Effector CD4-positive, alpha-beta T cell (primary cell): ENCODE data around the gene GOLGA2.
"Not testable (repeated sequence)": the region's sequence is repeated elsewhere in the genome, so short reads cannot be mapped to it uniquely, and the experiment has no call there.

Experiments used
- DNase-seq: peaks from one replicate; pipeline ENCODE4 v3.0.0-alpha.2; 2020

The GOLGA2 gene

GRCh38 chr9:128232528-128233428 is 43.0 kb downstream of the GOLGA2 start:
- no peak for DNase-seq

DNA sequence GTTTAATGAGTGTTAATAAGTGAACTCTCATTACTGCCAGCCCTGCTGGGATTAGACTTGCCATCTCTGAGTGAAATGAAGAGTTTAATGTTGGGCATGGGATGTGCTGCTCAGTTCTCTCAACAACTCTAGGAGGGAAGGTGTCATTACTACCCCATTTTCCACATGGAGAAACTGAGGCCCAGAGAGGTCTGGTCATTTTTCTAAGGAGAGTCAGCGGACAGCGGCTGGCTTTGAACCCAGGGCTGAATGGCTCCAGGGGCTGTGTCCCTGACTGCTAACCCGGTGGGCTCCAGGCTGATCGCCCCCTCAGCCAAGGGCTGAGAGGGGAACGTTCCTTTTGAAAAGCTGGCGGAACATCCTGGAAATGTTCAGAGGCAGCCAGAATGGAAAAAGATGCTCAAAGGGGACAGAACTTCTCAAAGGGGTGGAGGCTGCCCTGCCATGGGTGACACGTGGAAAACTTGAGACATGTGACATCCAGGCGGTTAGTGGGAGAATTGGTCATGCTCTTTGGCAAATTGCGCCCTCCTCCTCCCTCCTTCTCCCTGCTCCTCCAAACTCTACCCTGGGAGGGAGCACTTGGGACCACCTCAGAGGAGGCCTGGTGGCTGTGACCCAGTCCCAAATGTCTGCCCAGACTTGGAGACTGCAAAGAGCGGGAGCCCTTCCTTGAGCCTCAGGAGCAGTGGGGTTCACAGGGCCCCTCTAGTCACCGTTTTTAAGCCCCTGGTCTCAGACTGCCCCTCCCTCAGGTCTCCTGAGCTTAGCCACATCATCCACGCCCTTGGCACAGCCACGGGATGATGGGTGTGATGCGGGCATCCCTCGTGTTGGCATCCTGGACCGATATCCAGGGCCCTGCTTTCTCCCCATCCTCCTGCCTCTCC is 43.9 kb downstream of the GOLGA2 start:
- DNase-seq = no peak

GRCh38 chr9:128230897-128231296 is 44.9 kb downstream of the GOLGA2 start:
- not testable (repeated sequence) for DNase-seq

GRCh38 chr9:128226412-128226801 is 49.4 kb downstream of the GOLGA2 start:
- no peak for DNase-seq

DNA sequence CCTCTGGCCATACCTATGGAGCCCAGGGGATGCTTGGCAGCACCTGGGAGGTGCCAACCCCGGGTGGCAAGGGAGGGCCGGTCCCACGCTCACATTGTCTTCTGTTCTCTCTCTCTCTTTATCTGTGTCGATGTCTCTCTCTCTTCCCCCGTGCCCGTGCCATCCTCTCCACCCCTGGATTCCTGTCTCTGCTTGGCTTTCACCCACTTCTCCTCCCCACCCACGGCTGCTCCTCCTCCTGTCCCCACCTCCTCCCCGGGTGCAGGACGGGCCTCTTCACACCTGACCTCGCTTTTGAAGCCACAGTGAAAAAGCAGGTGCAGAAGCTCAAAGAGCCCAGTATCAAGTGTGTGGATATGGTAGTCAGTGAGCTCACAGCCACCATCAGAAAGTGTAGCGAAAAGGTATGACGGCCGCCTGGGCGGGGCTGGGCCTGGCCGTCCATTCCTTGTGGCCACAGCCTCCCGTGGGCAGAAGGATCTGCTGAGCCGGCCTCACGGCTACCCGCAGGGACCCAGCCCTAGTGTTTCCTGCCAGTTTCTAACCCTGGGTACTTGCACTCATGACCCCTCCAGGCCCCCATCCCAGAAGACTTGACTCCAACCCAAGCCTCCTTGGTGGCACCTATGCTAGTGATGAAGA is 49.9 kb downstream of the GOLGA2 start:
- no peak for DNase-seq

DNA sequence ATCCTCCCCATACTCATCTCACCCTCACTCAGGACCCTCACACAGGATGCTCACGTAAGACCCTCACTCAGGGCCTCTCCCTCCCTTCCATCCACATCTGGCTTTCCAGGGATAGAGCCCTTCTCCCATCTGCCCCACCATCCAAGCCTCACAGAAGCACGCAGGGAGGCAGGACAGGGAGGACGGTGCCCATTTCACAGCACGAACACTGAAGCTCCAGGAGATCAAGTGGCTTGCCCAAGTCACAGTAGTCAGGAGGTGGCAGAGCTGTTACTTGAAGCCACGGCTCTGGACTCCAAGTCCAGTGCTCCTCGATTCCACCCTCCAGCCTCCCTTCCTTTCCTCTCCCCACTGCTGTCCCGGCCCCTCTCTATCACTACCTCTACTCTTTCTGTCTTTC is 50.9 kb downstream of the GOLGA2 start:
- no peak for DNase-seq

DNA sequence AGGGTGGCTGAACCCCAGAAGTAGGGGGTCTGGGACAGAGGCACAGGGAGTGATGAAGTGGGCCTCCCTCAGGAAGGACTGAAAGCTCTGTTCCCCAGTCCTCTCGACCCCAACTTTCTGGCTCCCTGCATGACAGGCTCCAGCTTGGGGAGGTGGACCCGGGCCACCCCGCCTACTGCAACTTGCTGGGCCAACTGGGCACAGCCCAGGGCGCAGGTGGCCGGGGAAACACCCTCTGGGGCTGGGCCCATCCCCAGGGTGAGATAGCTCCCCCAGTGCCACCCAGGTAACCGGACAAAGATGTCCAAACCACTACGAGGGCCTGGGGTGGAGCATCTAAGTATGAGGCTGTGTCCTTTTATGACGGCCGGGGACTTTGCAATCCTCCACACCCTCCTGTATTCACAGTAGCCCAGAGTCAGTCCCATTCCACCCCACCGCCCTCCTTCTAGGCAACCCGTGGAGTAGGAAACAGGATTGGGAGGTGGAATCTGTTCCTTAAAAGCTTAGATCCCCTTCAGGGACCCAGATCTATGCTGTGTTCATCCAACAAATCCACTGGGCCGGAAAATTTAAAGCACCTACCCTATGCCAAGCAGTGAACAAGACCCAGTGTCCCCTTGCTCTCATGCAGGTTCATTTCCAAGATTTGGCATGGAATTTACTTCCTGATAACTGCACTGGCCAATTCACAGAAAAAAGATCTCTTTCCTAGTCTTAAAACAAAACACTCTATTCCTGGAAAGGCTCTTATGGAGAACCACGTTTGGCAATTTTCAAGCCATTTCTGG is 52.7 kb downstream of the GOLGA2 start:
- DNase-seq = no peak

- no peak for DNase-seq
These were observed 53.8 kb downstream of the GOLGA2 start for GRCh38 chr9:128222026-128222425.

DNA sequence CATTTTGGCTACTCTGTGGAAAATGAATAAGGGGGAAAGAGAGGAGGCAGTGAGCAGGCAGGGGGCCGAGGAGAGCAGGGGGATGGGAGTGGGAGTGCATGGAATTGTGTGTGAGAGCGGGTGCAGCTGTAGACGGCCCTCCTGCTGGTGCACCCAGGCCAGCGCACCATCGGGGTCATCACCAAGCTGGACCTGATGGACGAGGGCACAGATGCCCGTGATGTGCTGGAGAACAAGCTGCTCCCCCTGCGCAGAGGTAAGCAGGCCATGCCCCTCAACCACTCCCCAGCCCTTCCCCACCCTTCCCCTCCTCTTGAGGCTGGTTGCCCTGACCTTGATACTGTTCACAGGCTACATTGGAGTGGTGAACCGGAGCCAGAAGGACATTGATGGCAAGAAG is 56.0 kb downstream of the GOLGA2 start:
- no peak for DNase-seq

DNA sequence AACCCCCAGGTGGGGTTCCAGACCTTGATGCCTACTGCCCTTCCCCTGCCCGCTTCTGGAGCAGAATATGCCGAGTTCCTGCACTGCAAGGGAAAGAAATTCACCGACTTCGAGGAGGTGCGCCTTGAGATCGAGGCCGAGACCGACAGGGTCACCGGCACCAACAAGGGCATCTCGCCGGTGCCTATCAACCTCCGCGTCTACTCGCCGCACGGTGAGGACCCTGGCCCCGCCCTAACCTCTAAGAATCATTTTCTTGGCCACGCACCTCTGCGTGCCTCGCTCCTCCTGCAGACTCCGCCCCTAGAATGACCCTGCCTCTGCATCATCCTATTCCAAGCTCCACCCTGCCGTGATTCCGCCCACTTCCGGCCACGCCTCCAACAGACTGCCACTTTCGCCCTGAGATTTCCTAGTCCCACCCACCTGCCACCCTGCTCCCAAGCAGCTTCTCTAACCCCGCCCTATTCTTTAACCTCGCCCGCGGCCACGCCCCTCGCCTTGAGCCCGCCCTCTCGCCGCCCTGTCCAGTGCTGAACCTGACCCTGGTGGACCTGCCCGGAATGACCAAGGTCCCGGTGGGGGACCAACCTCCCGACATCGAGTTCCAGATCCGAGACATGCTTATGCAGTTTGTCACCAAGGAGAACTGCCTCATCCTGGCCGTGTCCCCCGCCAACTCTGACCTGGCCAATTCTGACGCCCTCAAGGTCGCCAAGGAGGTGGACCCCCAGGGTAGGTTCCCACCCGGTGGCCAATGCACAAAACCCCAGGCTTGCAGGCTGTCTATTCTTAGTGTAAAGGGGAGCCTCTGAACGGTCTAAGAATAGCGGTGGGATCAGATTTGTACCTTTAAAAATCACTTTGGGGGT is 57.1 kb downstream of the GOLGA2 start:
- DNase-seq = peak; percentile 80

GRCh38 chr9:128218172-128218517 is 57.7 kb downstream of the GOLGA2 start:
- DNase-seq = no peak

DNA sequence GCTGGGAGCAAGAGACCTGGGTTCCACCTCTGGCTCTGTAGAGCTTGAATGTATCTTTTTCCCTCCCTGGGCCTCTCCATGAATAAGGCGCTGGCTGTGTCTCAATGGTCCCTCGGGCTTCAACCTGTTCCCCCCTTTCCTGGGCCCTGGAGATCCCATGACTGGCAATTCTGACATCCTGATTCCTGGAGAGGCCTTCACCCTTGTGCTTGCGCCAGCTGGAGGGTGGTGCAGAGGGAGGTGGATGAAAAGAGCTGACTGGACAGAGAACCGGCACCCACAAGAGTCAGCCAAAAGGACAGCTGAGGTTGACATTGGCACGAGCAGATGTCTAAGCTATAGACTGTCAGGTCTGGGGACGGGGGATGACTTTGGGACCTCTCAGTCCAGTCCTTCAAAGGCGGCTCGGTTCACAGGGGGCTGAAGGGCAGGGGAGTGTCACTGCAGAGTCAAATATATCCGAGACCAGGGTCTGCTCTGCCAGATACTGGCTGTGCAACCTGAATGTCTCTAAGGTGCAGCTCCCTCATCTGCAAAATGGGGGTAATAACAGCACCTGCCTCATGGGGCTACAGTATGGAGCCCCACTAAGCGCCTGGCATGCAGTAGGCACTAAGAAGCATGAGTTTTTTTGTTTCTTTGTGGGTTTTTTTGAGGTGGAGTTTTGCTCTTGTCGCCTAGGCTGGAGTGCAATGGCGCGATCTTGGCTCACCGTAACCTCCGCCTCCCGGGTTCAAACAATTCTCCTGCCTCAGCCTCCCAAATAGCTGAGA is 58.8 kb downstream of the GOLGA2 start:
- DNase-seq = no peak

DNA sequence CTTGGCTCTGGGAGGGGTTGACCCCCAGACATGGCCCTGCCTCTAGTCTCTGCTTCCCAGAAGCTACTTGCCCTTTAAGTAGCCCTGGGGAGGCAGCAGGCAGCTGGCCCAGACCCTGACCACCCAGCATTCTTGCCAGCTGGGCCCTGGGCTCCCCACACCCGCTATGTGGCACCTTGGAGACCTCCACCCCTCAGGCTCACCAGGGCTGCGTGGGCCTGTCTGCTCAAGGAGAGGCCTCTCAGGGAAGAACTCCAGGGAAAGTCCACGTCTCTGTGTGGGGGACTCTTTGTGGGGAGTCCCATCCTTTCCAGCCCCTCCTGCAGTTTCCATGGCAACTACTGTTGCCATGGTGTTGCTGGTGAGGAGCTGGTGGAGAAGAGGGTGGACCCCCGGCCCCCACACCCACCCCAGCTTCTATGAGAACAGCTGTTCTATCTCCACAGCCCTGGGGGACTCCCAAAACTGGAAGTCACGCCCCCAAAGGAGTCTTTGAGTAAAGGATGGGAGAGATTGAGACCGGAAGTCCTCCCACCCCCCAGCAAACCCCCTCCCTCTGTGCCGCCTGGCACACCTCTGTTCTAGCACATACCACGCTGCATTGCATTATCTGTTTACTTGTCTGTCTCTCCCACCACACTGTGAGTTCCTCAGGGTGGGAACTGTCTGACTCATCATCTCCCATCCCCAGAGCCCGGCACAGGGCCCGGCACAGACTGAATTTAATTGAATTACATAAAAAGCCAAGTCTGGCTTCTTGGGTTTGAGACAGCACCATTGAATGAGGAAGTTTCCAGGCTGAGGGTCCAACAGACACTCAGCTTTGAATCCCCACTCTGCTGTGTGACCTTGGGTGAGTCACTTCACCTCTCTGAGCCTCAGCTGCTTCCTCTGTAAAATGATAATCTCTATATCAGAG is 60.1 kb downstream of the GOLGA2 start:
- DNase-seq = no peak

DNA sequence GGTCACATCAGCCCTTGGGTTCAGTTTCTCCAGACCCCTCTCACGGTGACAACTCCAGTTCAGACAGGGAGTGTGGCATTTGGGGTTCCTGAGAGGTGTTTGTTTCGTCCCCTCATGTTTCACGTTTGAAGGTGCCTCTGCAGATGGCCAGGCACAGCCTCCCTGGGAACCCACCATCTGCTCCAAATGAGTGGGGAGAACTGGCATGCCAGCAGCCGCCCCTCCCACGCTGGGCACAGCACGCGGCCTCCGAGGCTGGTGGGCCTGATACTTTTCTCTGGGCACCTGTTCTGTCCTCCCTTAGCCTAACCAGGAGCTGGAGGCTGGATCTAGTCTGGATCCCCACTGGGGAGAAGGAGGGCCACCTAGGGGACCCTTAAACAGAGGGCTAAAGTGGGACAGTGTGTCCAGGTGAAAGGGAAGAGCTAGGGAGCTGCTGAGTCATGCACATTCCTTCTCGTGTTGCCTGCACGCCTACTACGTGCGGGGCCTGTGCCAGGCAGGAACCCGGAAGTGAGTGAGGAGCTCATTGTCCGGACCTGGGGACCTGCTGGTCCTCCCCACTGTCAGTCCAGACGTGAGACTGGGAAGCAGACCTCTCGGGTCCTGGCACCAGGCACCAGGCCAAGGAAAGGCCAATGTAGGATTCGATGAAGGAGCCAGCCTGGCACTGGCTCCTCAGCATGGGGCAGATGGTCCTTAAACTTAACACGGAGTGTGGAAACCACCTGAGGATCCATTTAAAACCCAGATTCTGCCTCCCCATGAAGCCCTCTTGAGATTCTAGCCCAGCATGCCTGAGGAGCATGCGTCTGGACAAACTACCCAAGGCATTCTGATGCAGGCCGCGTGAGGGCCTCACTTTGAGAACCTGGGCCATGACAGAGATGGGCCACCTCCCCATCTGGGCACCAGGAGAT is 61.0 kb downstream of the GOLGA2 start:
- DNase-seq = no peak

- no peak for DNase-seq
These were observed 61.9 kb downstream of the GOLGA2 start for GRCh38 chr9:128213746-128214497.

DNA sequence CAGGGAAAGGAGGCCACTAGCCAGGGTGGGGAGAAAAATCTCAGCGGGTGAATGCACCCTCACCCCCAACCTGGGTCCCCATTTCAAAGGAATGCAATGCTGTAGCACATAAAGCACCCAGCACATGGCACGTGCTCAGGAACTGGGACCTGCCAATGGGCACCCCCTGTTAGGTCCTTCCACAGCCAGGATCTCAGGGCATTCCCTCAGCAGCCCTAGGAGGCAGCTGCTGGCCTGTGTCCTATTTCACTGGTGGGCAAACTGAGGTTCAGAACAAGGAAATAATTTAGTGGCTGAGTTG is 63.9 kb downstream of the GOLGA2 start:
- DNase-seq = no peak

- DNase-seq = no peak
These were observed 64.4 kb downstream of the GOLGA2 start for GRCh38 chr9:128211186-128211980.
